ENCODE results near the gene C4A.
"Not testable (repeated sequence)": the region's sequence is repeated elsewhere in the genome, so short reads cannot be mapped to it uniquely, and the experiment has no call there.

Gene C4A

DNA sequence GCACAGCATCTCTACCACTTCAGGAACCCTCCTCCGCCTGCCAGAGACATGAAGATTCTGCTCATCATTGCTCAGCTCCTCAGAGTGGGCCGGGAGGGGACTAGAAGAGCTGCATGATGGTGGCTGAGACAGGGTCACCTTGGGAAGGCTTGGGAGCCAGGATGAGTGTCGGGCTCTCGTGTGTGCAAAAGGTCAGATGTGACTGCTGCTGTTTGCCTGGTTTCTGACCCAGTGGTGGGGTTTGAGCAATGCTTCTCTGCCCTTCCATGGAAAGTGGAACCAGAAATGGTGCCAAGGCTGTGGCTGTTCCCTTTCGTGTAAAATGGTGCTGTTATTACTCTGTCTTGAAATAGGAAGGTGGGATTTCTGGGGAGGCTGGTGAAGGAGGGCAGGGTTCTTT lies 859 bp upstream of the C4A start:
- DNase-seq = not testable (repeated sequence)

DNA sequence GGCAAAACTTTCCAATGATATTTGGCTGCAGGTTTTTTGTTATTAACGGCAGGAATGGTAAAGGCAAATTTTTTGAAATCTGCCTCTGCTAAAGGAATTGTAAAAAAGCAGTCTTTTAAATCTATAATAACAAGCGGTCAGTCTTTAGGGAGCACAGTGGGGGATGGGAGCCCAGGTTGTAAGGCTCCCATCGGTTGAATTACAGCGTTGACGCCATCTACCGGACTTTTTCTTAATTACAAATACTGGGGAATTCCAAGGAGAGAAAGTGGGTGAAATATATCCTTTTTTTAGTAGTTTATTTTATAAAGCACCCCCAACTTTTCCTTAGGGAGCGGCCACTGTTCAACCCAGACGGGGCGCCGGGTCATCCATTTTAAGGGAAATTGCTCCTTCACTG lies 7.5 kb downstream of the C4A start:
- not testable (repeated sequence) for DNase-seq

DNA sequence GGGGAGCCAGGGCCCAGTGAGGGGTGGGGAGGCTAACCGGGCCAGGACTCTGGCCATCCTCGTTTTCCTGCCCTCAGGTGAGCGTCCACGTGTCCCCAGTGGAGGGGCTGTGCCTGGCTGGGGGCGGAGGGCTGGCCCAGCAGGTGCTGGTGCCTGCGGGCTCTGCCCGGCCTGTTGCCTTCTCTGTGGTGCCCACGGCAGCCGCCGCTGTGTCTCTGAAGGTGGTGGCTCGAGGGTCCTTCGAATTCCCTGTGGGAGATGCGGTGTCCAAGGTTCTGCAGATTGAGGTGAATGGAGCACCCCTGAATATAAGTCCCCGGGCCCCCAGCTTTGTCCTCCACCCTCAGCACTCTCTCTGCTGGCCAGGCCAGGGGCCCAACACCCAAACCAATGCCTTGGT lies 12.6 kb downstream of the C4A start:
- DNase-seq = not testable (repeated sequence)

DNA sequence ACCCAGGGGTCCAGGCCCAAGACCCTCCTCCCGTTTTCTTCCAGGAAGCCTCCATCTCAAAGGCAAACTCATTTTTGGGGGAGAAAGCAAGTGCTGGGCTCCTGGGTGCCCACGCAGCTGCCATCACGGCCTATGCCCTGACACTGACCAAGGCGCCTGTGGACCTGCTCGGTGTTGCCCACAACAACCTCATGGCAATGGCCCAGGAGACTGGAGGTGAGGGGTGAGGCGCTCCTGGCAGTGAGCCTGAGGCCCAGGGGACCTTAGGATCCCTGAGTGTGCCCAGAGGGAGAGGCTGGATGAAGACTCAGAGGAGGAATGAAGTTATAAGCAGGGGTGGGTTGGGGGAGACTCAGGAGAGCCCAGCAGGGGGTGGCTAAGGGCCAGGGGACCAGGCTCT lies 14.5 kb downstream of the C4A start:
- DNase-seq = not testable (repeated sequence)

DNA sequence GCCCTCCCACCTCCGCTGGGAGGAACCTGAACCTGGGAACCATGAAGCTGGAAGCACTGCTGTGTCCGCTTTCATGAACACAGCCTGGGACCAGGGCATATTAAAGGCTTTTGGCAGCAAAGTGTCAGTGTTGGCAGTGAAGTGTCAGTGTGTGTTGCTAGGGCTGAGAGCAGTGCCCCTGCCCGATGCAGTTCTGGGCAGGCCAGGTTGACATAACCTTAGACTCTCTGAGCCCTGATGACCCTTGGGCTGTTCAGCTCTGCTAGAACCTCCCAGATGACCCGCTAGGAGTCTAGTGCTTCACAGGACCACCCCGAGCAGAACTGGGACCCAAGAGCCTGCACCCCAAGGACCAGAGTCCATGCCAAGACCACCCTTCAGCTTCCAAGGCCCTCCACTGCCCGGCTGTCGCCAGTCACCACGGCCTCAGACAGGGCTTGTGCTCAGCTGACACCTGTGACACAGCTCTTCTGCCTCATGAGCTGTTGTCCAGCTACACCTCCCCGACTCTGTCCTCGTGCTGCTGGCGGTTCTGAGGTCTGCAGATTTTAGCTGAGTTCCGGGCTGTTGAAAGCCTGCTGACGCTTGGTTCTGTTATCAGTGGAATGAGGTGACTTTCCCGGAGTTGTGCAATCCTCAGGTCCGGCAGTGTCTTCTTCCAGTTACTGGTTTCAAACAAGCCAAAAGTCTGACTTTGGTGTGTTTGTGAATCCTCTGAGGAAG lies 20.9 kb downstream of the C4A start:
- not testable (repeated sequence) for DNase-seq

DNA sequence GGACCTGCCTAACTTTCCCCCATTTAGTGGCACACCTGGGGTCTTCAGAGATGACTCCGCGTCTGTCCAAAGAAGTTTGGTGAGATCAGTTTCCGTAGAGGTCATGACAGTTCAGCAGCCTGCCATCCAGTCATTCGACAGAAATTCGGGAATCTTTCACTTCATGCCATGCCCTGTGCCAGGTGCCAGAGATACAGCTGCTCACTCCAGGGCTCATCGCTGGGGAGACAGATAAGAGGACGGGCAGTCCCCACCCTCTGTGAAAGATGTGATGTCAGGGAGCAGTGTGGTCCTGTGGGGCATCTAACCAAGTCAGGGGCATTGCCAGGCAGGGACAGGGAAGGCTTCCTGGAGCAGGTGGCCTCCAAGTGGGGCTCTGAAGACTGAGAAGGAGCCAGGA lies 21.4 kb downstream of the C4A start:
- DNase-seq = not testable (repeated sequence)

DNA sequence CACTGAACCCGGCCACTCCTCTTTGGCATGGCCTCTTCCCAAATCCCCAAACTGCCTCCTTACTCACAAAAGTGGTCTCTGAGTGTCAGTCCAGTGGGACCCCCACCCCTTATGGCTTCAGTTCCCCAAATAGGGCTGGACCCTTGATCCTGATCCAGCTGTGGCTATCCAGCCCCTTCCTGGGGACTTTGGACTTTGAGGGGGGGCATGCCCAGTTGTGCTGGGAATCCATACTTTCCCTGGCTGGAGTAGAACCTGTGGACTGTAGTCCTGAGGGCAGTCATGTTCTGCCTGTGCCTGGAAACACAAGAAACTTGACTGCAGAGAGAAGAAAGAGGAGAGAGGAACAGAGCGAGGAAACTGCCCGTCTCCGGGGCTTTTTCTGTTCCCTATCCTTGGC lies 22.5 kb downstream of the C4A start:
- DNase-seq = not testable (repeated sequence)

DNA sequence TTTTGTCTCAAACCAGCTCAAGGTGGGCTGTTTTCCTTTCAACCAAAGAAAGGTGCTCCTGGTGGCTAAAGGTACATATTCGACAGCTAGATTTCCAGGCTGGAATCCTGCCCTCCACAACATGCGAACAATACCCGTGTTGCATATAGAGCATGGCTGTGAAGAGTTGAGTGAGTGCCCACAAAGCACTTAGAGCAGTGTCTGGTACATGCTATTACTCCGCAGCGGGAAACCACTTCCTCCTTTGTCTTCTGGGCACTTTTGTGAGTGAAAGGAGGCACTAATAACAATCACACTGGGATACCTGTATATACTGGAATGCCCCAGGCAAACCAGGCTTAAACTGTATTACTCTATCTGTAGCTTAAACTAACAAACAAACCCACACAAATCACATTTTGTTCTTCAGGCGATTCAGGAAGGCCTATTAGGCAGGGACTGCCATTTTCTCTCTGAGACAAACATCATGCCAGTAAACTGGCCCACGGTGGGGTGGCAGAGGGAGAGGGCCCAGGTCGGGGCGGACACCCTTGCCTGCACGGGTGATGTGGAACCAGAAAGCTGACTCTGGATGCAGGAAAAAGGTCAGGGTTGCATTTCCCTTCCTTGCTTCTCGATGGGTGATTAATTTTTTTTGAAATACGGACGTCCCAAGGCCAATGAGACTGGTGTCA lies 23.1 kb downstream of the C4A start:
- not testable (repeated sequence) for DNase-seq

DNA sequence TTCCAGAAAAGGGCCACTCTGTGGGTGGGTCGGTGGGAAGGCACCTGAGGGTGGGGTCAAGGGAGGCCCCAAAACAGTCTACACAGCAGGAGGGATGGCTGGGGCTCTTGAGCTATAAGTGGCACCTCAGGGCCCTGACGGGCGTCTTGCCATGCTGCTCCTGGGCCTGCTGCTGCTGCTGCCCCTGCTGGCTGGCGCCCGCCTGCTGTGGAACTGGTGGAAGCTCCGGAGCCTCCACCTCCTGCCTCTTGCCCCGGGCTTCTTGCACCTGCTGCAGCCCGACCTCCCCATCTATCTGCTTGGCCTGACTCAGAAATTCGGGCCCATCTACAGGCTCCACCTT lies 23.7 kb downstream of the C4A start:
- not testable (repeated sequence) for DNase-seq

DNA sequence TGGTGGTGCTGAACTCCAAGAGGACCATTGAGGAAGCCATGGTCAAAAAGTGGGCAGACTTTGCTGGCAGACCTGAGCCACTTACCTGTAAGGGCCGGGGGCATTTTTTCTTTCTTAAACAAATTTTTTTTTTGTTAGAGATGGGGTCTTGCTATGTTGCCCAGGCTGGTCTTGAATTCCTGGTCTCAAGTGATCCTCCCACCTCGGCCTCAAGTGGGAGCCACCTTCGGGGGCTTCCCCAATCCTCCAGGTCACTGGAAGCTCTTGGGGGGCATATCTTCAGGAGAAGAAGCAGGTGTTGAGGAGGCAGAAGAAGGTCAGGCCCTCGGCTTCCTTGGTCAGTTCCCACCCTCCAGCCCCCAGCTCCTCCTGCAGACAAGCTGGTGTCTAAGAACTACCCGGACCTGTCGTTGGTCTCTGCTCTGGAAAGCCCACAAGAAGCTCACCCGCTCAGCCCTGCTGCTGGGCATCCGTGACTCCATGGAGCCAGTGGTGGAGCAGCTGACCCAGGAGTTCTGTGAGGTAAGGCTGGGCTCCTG lies 24.2 kb downstream of the C4A start:
- peak in 1 of 5 experiments; percentile 0 for DNase-seq

DNA sequence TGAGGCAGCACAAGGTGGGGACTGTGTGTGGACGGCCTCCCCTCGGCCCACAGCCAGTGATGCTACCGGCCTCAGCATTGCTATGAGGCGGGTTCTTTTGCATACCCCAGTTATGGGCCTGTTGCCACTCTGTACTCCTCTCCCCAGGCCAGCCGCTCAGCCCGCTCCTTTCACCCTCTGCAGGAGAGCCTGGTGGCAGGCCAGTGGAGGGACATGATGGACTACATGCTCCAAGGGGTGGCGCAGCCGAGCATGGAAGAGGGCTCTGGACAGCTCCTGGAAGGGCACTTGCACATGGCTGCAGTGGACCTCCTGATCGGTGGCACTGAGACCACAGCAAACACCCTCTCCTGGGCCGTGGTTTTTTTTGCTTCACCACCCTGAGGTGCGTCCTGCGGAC lies 25.2 kb downstream of the C4A start:
- DNase-seq = not testable (repeated sequence)

DNA sequence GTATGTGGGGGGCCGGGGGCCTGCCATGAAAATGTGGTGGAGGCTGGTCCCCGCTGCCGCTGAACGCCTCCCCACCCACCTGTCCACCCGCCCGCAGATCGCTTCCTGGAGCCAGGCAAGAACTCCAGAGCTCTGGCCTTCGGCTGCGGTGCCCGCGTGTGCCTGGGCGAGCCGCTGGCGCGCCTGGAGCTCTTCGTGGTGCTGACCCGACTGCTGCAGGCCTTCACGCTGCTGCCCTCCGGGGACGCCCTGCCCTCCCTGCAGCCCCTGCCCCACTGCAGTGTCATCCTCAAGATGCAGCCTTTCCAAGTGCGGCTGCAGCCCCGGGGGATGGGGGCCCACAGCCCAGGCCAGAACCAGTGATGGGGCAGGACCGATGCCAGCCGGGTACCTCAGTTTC lies 26.2 kb downstream of the C4A start:
- DNase-seq = not testable (repeated sequence)

DNA sequence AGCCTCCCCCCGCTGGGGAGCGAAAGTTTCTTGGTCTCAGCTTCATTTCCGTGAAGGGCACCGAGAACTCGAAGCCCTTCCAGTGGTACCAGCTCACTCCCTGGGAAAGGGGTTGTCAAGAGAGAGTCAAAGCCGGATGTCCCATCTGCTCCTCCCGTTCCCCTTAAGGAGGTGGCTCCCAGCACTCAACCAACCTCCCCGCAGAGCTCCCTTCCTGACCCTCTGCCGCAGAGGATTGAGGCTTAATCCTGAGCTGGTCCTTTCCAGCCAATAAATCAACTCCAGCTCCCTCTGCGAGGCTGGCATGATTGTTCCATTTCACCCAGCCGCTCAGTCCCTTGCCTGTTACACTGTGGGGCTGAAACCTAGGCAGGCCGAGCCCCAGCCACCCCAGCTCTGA lies 26.8 kb downstream of the C4A start:
- not testable (repeated sequence) for DNase-seq

DNA sequence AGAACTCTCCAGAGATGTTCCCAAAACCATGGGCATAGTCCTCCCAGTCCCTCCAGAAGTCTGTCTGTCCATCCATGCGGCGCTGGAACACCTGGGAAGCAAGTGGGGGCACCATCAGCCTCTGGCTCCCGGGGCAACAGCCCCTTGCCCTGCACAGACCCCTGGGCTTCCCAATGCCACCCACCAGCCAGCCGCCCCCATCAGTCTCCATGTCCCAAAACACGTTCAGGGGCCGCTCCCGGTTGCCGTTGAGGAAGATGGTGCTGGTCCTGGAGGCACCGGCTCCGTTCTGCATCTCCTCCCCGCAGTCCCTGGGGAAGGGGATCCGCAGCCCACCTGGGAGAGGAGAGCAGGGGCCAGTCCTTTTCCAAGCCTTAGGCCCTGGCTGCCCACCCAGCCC lies 27.7 kb downstream of the C4A start:
- not testable (repeated sequence) for DNase-seq

DNA sequence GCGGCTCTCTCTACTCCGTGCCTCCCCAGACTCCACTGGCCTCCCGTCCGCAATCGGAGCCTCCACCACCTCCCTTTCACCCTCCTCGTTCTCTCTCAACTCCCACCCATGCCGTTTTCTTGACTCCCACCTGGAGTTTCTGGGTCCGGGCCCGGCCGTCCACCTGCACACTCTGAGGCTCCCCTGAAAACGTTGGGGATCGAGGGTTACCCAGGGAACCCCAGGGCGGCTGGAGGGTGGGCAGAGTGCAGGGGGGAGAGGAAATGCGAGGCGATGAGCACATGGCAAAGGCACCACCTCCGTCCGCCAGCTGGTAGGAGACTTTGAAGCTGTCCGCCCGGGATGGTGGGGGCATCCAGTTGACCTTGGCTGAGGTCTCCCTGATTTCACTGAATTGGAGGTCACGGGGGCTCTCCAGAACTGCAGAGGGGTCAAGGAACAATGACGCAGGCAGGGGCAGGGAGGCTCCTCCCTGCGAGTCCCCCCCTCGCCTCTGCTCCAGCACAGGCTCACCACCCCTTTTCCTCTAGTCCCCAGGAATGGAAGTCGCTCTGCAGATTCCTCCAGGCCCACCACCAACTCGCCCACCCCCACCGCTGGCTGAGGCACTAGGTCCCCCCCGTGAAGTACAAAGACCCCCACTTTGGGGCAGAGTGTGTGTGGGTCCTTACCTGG lies 29.1 kb downstream of the C4A start:
- not testable (repeated sequence) for DNase-seq

DNA sequence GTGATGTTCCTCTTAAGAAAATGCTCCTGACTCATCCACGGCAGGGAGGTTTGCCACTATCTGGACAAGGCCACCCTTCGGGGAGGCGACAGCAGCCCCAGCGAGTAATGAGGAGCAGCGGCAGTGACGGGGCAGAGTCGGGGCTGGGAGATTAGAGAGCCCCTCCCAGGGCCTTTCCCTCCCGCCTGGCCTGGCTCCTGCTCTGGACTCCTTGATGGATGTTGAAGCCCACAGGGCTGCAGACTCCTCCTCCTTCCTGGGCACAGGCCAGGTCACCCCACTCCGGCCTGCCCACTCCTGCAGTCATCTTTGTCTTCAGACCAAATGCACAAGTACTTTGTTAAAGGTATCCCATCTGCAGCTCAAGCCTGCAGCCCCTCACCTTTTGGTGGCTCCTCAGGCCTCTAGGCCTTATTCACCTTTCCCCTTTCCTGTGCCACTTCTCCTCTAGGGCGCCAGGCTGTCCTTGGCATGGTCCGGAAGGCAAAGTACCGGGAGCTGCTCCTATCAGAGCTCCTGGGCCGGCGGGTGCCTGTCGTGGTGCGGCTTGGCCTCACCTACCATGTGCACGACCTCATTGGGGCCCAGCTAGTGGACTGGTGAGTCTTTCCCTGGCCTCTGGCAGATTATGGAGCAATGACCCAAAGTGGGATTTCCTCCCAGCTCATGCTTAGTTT lies 31.2 kb downstream of the C4A start:
- not testable (repeated sequence) for DNase-seq

DNA sequence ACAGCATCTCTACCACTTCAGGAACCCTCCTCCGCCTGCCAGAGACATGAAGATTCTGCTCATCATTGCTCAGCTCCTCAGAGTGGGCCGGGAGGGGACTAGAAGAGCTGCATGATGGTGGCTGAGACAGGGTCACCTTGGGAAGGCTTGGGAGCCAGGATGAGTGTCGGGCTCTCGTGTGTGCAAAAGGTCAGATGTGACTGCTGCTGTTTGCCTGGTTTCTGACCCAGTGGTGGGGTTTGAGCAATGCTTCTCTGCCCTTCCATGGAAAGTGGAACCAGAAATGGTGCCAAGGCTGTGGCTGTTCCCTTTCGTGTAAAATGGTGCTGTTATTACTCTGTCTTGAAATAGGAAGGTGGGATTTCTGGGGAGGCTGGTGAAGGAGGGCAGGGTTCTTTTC lies 31.9 kb downstream of the C4A start:
- not testable (repeated sequence) for DNase-seq

DNA sequence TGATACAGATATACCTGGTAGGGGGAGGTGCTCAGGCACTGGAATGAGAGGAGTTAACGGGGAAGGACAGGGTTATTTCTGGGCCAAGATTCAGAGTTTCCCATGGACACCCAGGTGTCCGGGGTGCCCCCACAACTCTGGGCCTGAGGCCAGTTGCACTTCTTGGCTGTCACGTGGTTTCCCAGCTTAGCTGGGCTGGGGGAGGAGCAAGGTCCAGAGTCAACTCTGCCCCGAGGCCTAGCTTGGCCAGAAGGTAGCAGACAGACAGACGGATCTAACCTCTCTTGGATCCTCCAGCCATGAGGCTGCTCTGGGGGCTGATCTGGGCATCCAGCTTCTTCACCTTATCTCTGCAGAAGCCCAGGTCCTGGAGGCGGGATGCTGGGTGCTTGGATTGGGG lies 32.7 kb downstream of the C4A start, which contains the start of gene C4B:
Gene C4B, plus strand, starts transcription at position 249 of the 400 bp plus-strand sequence. Its CDS starts 51 bp downstream, at position 300.
- not testable (repeated sequence) for DNase-seq

DNA sequence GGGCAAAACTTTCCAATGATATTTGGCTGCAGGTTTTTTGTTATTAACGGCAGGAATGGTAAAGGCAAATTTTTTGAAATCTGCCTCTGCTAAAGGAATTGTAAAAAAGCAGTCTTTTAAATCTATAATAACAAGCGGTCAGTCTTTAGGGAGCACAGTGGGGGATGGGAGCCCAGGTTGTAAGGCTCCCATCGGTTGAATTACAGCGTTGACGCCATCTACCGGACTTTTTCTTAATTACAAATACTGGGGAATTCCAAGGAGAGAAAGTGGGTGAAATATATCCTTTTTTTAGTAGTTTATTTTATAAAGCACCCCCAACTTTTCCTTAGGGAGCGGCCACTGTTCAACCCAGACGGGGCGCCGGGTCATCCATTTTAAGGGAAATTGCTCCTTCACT lies 40.2 kb downstream of the C4A start:
- DNase-seq = not testable (repeated sequence)

DNA sequence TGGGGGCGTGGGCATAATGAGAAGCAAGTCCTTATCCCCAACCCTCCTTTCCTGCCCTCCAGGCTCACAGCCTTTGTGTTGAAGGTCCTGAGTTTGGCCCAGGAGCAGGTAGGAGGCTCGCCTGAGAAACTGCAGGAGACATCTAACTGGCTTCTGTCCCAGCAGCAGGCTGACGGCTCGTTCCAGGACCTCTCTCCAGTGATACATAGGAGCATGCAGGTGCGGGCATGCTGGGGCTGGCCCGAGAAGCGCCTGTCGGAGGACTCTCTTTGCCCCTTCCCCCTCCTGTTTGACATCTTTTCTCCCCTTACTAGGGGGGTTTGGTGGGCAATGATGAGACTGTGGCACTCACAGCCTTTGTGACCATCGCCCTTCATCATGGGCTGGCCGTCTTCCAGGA lies 46.8 kb downstream of the C4A start:
- DNase-seq = not testable (repeated sequence)

DNA sequence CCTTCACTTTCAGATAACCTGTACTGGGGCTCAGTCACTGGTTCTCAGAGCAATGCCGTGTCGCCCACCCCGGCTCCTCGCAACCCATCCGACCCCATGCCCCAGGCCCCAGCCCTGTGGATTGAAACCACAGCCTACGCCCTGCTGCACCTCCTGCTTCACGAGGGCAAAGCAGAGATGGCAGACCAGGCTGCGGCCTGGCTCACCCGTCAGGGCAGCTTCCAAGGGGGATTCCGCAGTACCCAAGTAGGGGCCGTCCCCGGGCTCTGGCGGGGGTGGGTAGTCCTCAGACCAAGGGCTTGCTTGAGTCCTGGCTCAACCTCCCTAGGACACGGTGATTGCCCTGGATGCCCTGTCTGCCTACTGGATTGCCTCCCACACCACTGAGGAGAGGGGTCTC lies 47.7 kb downstream of the C4A start:
- DNase-seq = not testable (repeated sequence)

DNA sequence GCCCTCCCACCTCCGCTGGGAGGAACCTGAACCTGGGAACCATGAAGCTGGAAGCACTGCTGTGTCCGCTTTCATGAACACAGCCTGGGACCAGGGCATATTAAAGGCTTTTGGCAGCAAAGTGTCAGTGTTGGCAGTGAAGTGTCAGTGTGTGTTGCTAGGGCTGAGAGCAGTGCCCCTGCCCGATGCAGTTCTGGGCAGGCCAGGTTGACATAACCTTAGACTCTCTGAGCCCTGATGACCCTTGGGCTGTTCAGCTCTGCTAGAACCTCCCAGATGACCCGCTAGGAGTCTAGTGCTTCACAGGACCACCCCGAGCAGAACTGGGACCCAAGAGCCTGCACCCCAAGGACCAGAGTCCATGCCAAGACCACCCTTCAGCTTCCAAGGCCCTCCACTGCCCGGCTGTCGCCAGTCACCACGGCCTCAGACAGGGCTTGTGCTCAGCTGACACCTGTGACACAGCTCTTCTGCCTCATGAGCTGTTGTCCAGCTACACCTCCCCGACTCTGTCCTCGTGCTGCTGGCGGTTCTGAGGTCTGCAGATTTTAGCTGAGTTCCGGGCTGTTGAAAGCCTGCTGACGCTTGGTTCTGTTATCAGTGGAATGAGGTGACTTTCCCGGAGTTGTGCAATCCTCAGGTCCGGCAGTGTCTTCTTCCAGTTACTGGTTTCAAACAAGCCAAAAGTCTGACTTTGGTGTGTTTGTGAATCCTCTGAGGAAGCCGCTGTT lies 53.6 kb downstream of the C4A start:
- not testable (repeated sequence) for DNase-seq
